GM12878 (cell line): ENCODE measurements around the gene SHROOM1.

Experiments used
- CREB1 ChIP-seq: IDR thresholded peaks from 2 replicates; pipeline ENCODE4 v1.6.1; 2012; ENCODE audit warnings: low read depth, mild to moderate bottlenecking, inconsistent platforms
- CTCF ChIP-seq, 3 experiments: IDR thresholded peaks in 2 of 3; conservative IDR thresholded peaks in 1 of 3; 2 replicates each; pipeline ENCODE4 v1.5.1; 2011; ENCODE audit warnings: low read depth in 3 of 3, low read length in 3 of 3, mild to moderate bottlenecking in 3 of 3, control low read depth in 2 of 3, moderate library complexity in 2 of 3, inconsistent platforms in 1 of 3, mixed read lengths in 1 of 3; ENCODE audit not compliant: control insufficient read depth in 2 of 3, insufficient read depth in 1 of 3; ENCODE audit errors: extremely low read depth in 1 of 3
- NBN ChIP-seq: fragments of 450-650 bp; IDR thresholded peaks from 2 replicates; pipeline ENCODE4 v1.6.1; 2016
- POLR2A ChIP-seq: IDR thresholded peaks from 2 replicates; pipeline ENCODE4 v1.6.1; 2011; ENCODE audit warnings: low read depth, mild to moderate bottlenecking, low read length
- POLR2AphosphoS5 ChIP-seq: IDR thresholded peaks from 2 replicates; pipeline ENCODE4 v1.6.1; 2011; ENCODE audit warnings: mild to moderate bottlenecking, low read length, inconsistent platforms
- RB1 ChIP-seq: fragments of 450-650 bp; formaldehyde crosslinking; IDR thresholded peaks from 2 replicates; pipeline ENCODE4 v1.6.1; 2017; ENCODE audit warnings: mild to moderate bottlenecking, borderline replicate concordance
- RFX5 ChIP-seq: IDR thresholded peaks from 2 replicates; pipeline ENCODE4 v1.6.1; 2011; ENCODE audit warnings: low read depth, low read length, improper control_type of control experiment
- SREBF2 ChIP-seq: IDR thresholded peaks from 2 replicates; pipeline ENCODE4 v1.6.1; 2012; ENCODE audit warnings: mild to moderate bottlenecking, low read length
- SUZ12 ChIP-seq: fragments of 200-600 bp; sonication (generic); IDR thresholded peaks from one replicate; pipeline ENCODE4 v1.6.1; 2018; ENCODE audit warnings: antibody characterized with exemption, mild to moderate bottlenecking; ENCODE audit not compliant: unreplicated experiment
- ZBTB33 ChIP-seq: fragments of 450-650 bp; IDR thresholded peaks from 2 replicates; pipeline ENCODE4 v1.6.1; 2017; ENCODE audit warnings: mild to moderate bottlenecking
- ZZZ3 ChIP-seq: IDR thresholded peaks from 2 replicates; pipeline ENCODE4 v1.6.1; 2011; ENCODE audit warnings: low read depth; ENCODE audit not compliant: control insufficient read depth, insufficient read length

GRCh38 chr5:132819468-132819867 lies 11.0 kb downstream of the SHROOM1 start:
- TF ChIP-seq POLR2AphosphoS5 (no peak), CTCF (IDR thresholded peaks at IDR 0.05 in 2 of 3, conservative IDR thresholded peaks at IDR 0.05 in 1 of 3; ENCODE audit: control insufficient read depth in 2 of 3, extremely low read depth in 1 of 3, insufficient read depth in 1 of 3, low read depth in 3 of 3, low read length in 3 of 3) (no peak), NBN (no peak), SUZ12 (no peak), ZBTB33 (no peak), ZZZ3 (no peak), RB1 (no peak), POLR2A (no peak), RFX5 (no peak), CREB1 (no peak), SREBF2 (no peak)
